ENCODE data around the gene GIPC1.

Gene GIPC1

DNA sequence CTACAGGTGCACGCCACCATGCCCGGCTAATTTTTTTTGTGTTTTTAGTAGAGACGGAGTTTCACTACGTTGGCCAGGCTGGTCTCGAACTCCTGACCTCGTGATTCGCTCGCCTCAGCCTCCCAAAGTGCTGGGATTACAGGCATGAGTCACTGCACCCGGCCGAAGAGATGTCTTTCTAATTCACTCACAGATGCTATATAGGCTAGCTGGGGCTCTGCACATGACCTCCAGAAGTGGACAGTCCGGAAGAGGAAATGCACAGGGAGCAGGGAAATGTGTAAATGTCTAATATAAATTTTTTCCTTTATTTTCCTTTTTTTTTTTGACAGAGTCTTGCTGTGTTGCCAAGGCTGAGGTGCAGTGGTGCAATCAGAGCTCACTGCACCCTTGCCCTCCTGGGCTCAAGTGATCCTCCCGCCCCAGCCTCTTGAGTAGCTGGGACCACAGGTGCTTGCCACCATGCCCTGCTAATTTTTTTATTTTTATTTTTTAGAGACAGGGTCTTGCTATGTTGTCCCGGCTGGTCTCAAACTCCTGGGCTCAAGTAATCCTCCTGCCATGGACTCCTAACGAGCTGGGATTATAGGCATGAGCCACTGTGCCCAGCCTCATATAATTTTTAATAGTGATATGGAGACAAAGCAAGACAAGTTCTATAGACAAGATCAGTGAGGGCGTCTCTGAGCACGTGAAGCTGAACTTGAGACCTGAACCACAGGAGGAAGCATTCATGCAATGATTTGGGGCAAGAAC, 8.4 kb downstream of the GIPC1 start:
- DNase-seq = no peak

DNA sequence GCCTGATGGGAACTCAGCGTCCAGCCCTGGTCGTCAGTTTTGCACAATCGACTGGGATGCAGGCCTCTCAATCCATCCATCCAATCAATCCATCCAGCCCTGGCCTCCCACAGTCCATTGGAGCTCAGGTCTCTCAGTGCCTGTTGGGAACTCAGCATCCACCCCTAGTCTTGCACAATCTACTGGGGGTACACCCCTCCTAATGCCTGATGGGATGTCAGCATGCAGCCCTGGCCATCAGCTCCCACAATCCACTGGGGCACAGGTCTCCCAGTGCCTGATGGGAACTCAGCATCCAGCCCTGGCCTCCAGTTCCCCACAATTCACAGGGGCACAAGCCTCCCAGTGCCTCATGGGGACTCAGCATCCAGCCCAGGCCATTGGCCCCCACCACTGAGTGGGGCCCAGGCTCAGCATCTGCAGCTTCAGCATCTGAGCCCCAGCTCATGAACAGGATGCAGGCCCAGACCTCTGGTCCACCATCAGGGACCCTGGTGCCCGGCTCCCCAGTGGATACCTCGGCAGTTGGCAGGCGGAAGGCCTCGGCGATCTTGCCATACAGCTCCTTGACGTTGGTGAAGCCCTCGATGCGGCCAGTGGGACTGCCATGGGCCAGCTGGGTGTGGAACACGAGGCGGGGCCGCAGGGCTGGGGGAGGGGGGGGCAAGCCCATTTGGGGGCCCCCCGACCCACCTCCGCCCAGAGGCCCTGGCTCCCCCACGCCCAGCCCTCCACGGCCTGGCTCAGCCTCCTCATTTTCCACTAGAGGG, 13.6 kb downstream of the GIPC1 start:
- no peak for DNase-seq

DNA sequence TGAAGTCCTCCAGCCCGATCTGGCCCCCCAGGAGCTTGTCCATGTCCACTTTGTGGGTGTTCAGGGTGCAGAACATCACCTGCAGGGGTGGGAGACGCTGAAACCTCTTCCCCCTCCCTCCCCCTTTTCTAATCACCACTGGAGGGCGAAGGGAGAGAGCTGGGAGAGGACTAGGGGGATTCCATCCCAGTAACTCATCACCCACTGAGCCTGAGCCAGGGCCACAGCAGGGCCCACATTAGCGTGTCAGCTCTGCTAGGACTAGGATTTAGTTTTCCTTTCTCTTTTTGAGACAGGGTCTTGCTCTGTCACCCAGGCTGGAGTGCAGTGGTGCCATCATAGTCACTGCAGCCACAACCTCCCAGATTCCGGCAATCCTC, 15.2 kb downstream of the GIPC1 start:
- no peak for DNase-seq

DNA sequence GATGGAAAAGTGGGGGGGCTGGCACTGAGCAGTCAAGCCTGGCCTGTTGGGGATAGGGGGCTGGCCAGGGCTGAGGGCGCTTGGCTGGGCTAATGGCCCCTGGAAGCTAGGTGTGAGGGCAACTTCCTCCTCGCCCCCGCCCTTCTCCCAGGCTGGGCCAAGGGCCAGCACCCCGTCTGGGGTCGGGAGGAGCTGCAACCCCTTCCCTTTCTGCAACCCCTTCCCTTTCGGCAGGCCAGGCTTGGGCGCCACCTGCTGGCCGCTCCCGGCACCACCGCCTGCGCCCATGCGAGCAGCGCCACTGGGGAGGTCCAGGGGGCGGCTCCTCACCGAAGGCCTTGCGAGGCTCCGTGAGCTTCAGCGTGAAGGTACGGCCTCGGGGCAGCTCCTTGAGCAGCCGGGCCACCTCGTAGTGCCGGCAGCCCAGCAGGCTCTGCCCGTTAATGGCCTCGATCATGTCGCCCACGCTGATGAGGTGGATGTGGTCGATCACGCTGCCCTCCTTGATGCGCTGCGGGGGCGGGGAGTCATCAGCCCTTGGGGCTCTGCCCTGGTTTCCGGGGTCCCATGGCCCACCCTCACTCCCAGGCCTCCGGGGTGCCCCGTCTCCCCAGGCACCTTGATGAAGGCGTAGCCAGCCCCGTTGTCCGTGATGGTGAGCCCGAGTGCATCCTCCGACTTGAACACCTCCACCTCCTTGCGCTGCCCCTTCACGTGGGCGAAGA, 15.8 kb downstream of the GIPC1 start:
- DNase-seq = no peak

DNA sequence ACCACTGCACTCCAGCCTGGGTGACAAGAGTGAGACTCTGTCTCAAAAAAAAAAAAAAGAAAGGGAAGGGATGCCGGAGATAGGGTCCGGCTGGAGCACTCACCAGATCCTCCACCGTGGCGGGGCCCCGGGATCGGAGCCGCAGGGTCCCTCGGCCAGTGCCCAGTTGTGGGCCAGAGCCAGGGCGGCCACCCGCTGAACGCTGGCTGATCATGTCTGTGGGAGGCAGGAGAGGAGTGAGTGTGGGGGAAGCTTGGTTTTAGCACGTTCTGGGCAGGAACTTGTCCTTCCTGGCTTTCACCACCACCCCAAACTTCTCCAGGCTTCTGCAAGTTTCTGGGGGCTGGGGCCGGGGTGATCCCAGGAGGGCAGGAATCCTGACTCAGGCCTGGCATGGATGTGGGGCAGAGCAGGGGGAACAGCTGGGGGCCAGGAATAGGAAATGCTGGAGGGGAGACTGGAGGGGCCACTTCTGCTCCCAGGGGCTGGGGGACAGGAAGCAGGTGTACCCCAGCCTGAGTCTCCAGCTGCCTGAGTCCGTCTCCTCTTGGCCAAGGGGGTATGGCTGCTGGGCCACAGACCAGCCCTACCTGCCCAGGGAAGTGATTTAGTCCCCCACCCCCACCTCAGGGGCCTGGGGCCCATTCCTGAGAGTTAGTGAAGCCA, 16.5 kb downstream of the GIPC1 start:
- no peak for DNase-seq

DNA sequence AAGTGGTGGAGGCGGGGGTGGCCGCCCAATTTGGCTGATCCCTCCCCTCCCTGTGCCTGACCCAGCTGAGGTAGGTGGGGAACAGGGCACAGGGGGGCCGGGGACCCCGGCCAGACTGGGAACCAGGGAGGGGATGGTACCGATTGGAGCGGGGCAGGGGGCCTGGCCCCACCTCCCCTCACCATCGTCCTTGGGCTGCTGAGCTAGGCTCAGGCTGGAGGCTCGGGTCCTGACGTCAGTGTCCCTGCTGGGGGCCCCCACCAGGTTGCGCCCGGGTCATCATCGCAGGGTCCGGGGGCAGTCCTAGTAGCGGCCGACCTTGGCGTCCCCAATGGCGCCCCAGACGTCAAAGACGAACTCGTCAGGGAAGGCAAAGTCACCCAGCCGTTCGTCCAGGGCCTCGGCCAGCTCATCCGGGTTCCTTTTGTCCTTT, 17.8 kb downstream of the GIPC1 start:
- no peak for DNase-seq

DNA sequence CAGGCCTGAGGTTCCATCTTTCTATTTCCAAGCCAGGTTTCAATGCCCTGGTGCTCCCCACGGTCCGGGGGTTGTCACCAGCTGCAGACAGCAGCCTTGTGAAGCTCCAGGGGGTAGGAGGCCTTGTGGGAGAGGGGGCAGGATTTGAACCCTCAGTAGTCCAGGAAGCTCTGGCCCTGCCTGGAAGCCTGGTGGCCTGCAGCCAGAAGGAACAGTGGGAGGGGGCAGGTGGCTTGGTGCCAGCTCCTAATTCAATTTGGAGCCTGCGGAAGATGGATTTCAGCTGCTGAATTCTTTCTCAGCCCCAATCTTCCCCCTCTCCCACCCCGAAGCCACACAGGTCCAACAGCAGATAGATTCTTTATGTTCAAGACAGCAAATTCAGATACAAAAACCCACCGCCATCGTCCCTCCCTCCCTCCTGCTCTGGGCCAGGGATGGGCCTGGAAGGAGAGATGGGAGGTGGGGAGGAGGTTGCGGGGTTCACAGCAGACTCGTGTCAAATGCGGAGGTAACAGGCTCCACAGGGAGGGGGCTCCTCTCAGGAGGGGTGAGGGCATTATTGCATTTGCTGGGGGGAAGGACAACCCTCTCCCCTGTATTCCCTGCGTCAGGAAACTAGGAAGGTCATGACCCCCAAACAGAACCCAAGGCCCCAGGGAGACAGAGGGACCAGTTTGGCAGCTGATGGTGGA, 18.4 kb downstream of the GIPC1 start:
- peak; percentile 77 for DNase-seq

DNA sequence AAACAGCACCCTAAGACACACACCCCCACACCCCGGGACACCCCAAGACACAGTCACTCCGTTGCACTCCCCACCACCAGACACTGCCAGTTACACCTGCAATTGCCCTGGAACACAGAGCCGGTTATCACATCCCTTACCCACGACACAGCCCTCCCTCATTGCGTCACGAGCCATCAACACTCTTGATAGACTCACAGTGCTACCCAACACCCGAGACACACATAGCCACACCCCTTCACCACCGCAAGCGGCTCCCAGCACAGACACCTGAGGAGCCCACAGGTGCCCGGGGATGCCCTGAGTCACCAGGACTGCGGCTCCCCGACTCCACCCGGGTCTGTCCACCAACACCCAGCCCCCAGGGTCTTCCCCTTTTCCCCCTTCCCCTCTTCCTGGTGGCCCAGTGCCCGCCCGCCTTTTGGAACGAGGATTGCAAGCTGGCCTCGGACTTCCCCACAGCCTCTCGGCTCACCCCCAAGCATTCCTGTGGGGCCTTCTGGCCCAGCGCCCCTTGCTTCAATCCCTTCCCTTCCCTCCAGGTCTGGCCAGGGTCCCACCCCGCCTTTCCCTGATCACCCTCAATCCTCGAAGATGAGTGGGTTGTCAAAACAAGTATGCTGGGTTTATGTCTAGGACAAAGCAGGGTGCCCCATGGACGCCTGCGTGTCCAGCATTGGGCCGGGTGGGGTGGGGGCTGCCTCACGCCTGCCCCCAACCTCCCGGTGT, 19.1 kb downstream of the GIPC1 start:
- DNase-seq = peak; percentile 62

DNA sequence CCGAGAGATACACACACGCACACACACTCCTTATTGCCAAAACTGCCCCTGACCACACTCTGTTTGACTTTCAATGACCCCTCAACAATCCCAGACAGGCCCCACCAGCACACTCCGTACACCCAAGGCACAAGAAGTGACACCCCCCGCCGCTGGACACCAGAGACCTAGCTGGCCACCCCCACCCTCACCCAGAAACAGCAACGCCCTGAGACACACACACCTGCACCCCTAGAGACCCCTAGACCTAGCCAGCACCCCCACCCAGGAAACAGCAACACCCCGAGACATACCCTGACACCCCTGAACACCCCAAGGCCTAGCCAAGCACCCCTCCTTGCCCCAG, 19.6 kb downstream of the GIPC1 start:
- DNase-seq = no peak

DNA sequence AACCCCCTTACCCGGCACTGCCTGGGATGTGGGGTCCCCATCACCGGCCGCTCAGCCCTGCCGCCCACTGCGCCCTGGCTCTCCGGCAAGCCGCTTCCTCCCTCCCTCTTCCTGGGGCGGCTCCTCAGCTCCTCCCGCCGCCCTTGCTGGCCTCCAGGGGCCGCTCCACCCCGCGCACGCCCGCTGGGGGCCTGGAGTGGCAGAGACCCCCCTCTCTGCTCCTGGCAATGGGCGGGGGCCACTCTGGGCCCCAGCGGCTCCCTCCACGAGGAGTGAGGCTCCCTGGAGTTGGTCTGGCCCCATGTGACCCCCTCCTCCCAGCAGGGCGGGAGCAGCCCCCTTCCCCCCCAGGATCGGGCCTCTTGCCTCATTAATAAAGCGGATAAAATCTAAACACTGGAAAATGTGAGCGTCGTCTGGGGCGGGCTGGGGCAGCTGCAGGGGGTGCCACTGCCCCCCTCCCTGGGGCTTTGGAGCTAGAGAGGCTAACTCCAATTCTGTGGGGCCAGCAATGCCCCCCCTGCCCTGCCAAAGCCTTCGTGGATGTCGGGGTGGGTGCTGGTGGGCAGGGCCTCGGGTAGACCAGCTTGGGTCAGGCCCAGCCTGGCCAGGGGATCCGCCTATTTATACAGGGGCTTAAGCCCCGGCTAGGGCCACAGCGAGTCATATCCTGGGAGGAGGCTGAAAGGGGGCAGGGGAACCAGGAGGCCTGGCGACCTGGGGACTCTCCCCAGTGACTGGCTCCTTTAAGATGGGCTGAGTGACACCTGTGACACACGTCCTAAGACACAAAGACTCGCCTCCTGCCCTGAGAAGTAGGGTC, 20.5 kb downstream of the GIPC1 start, which contains the start of gene PTGER1:
Gene PTGER1 (minus strand): TSS at position 104 of the 823 bp plus-strand sequence. CDS start 1,034 bp downstream, outside the sequence.
- DNase-seq = no peak

DNA sequence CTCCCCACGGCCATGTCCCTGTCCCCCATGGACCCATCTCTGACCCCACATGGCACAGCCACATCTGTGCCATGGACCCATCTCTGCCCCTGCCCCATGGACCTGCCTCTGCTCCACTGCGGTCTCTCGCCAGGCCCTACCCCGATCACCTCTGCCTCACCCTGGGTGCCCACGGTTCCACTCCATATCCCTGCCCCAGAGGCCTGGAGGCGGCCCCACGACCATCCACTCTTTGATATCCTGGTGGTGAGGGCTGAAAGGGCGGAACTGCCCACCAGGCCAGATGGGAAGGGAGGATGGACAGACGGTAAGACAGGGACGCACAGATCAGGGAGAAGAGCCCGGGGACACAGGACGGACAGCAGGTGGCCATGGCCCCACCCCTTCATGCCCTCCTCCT, 21.1 kb downstream of the GIPC1 start:
- DNase-seq = no peak

DNA sequence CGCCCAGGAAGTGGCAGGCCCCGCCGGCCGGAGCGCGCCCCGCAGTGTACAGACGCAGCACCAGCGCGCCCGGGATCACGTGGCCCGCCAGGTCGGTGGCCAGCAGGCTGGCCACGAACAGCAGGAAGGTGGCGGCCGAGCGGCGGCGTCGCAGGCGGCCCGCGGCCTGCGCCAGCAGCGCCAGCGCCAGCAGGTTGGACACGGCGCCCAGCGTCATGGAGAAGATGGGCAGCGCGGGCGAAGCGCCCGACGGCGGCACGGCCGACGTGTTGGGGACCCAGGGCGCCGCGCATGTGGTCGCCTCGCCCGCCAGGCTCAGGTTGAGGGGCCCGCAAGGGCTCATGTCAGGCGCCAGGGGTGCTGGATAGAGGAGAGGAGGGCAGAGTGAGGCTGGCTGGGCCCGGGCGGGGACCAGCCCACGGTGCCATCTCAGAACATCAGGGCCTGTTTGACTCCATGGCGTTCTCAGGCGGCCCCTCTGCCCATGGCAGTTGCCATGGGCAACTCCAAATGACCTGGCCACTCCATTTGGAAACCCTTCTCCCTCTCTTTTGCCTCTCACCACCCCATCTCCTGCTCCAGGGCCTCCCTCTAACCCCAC, 21.8 kb downstream of the GIPC1 start:
- no peak for DNase-seq

DNA sequence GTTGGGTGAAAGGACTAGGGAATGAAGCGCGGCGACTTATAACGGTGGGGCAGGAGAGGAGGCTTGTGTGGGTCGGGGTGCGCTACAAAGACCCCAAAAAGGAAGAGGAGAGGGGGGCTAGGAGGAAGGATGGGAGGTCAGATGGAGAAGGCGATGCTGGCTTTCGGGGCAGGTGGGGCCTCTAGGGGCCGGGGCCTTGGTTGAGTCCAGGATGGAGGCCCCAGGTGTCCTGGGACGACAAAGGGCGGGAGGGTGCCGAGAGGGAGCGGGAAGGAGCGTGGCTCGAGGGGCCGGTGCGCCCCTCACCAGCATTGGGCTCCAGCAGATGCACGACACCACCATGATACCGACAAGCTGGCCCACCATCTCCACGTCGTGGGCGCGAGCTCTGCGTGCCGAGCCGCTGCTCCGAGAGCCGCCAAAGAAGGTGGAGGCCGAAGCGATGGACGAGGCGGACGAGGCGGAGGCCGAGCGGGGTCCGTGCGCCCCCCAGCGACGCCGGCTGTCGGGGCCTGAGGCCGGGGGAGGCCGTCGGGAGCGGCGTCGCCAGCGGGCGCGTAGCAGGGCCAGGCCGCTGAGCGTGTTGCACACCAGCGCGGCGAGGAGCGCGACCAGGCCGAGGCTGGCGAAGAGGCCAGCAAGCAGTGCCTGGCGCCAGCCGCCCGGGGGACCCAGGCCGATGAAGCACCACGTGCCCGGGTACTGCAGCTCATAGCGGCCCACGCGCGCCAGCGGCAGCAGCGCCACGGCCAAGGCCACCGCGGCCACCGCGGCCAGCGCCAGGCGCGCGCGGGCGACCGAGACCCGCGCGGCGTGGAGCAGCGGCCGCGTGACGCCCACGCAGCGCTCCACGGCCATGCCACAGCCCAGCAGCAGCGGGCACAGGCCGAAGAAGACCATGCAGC, 22.6 kb downstream of the GIPC1 start:
- DNase-seq = no peak

DNA sequence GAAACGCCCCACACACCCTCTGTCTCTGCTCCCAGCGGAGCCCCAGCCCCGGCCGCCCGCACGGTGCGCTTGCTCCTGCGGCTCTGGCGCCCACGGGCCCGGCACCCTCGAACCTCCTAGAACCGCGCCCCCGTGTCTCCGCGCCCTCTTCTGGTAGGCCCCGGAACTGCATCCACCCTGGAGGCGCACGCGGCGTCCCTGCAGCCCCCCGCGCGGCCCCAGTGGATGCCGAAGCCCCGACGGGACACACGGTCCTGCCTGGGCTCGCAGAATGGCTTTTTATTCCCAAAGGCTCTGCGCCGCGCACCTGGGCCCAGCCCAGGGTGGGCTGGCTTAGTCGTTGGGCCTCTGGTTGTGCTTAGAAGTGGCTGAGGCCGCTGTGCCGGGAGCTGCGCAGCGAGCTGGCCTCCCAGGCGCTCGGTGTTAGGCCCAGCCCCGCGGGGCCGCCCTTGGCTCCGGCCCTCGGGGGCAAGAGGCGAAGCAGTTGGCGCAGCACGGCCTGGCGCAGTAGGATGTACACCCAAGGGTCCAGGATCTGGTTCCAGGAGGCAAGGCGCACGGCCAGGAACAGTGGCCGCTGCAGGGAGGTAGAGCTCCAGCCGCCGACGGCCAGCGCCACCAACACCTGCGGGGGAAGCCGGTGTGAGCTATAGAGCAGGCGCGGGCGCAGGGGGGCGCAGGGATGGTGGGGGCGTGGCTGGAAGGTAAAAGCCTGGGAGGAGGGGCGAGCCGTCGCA, 23.6 kb downstream of the GIPC1 start:
- DNase-seq = peak; percentile 79

DNA sequence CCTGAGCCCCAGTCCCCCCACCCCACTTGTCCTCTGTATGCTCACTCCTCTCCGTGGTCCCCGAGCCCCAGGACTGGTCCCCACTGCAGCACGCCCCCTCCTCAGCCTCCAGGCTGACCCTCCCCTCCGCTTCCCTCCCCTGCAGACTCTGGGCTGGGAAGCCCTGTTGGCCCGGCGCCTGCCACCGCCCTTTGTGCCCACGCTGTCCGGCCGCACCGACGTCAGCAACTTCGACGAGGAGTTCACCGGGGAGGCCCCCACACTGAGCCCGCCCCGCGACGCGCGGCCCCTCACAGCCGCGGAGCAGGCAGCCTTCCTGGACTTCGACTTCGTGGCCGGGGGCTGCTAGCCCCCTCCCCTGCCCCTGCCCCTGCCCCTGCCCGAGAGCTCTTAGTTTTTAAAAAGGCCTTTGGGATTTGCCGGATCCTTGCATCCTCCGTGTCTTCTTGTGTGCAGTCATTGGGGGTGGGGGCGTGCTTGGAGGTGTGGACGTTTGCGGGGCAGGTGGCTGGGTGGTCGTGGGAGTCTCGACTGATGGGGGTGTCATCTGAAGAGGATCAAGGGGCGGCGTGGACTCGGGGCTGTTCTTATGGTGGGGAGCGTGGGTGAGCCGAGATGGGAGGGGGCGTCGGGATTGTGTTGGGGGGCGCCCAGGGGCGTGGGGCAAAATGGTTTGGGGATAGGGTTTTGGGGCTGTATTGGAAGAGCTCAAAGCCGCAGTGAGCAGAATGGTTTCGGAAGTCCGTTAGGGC, 24.3 kb downstream of the GIPC1 start:
- no peak for DNase-seq

DNA sequence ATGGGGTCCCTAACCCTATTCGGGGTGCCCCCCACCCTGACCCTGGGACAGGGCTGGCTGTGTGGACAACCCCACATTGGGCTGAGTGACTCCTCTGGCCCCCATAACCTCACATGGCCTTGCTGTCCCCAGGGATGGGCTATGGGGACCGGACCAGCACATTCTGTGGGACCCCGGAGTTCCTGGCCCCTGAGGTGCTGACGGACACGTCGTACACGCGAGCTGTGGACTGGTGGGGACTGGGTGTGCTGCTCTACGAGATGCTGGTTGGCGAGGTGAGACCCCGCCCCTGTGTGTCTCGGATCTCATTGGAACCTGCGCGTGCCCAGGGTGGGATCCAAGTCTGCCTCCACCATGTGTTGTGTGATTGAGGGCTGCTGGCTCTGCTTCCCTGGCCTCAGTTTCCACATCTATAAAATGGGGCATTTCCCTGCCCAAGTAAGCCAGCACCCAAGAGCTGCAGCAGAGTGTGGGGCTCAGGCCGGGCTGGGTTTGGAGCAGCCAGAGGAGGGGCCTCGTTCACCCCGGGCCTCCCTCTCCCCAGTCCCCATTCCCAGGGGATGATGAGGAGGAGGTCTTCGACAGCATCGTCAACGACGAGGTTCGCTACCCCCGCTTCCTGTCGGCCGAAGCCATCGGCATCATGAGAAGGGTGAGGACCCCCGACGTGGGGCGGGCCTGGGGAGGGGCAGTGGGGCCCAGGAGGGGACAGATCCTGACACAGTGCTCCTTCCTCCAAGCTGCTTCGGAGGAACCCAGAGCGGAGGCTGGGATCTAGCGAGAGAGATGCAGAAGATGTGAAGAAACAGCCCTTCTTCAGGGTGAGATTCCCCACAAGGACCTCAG, 25.7 kb downstream of the GIPC1 start:
- no peak for DNase-seq

DNA sequence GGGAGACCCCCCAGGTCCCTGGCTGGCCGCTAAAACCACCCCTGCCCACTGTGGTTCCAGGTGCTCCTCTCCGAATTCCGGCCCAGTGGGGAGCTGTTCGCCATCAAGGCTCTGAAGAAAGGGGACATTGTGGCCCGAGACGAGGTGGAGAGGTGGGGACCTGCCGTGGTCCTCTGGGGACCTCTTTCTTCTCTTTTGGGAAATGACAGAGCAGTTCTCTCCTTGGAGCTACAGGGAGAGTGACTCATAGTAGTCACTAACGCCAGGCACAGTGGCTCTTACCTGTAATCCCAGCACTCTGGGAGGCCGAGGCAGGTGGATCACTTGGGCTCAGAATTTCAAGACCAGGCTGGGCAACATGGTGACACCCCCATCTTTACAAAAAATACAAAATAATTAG, 28.1 kb downstream of the GIPC1 start:
- no peak for DNase-seq
